ENCODE data around the gene CENATAC. TPM values are rescaled to one million over a fixed set of nuclear protein-coding genes. Genes with fewer than 3 reads are reported as not detected.

The CENATAC gene
- total and polyA plus RNA-seq, 2 donors (not counting 1 experiment from before 2014, with no cell fraction given): 50.1 to 122 TPM

- Histone ChIP-seq H3K4me3 (ENCODE audit: control extremely low read depth in 1 of 5, extremely low read depth in 1 of 5, insufficient read depth in 1 of 5, low read depth in 2 of 5, low read length in 4 of 5) (no peak overlapping the region), H3K27ac (ENCODE audit: low read length in 2 of 2) (no peak overlapping the region), H3K9me3 (ENCODE audit: control extremely low read depth in 1 of 3, control insufficient read depth in 2 of 3, insufficient read depth in 1 of 3, low read length in 2 of 3) (no peaks in the 10 kb centered on the region), H4K20me1 (ENCODE audit: control insufficient read depth, insufficient read depth, low read length, poor library complexity, severe bottlenecking) (no peaks in the 10 kb centered on the region), H3K9ac (ENCODE audit: low read length) (no peak overlapping the region), H3K79me2 (ENCODE audit: control insufficient read depth, insufficient read depth, low read length) (no peaks in the 10 kb centered on the region), H3K27me3 (replicated peaks in 1 of 4; ENCODE audit: control extremely low read depth in 1 of 4, control insufficient read depth in 3 of 4, insufficient read depth in 4 of 4, low read length in 3 of 4) (peaks cover 0 to 34% (median 4%) of the 10 kb centered on the region in 4 experiments), H3K36me3 (replicated peaks in 1 of 2; ENCODE audit: control extremely low read depth in 1 of 2, control insufficient read depth in 1 of 2, extremely low read depth in 1 of 2, insufficient read depth in 2 of 2, low read length in 1 of 2) (no peaks in the 10 kb centered on the region), H3K4me1 (ENCODE audit: control insufficient read depth in 2 of 2, insufficient read depth in 2 of 2, low read length in 2 of 2) (no peaks in the 10 kb centered on the region), H2AFZ (ENCODE audit: insufficient read depth, low read depth, low read length, poor library complexity, severe bottlenecking) (no peak overlapping the region), H3K4me2 (replicated peaks; ENCODE audit: low read depth, low read length, poor library complexity, severe bottlenecking) (no peak overlapping the region)
- intact Hi-C loops (cut with micrococcal nuclease): no loop called here
- DNase-seq (no peak), ATAC-seq (ENCODE audit: low read depth) (no peak)
- Mint-ChIP-seq H3K4me1 (no peaks in the 10 kb centered on the region), H3K4me3 (no peak overlapping the region), H3K27me3 (peaks cover 43% of the 10 kb centered on the region), H3K27ac (no peak overlapping the region), H3K9me3 (ENCODE audit: insufficient read depth) (peaks cover 2% of the 10 kb centered on the region)
- CTCF ChIA-PET: no interaction called here
- no peak for TF ChIP-seq CTCF (IDR thresholded peaks at IDR 0.05)
- no peak for TF ChIP-seq EZH2 (IDR thresholded peaks at IDR 0.05; ENCODE audit: borderline replicate concordance, insufficient read depth, low read depth, low read length, poor library complexity, severe bottlenecking)
- POLR2A ChIA-PET: no interaction called here
- 95% methylated on average over 11 of the region's 15 CpGs for WGBS (ENCODE audit: insufficient coverage)
These were observed 21.9 kb upstream of the CENATAC start for GRCh38 chr11:118975771-118976709.

GRCh38 chr11:118979434-118979833 lies 18.5 kb upstream of the CENATAC start:
- no peak overlapping the region for H3K4me3 ChIP-seq (ENCODE audit: control extremely low read depth in 1 of 5, extremely low read depth in 1 of 5, insufficient read depth in 1 of 5, low read depth in 2 of 5, low read length in 4 of 5)
- peaks cover 33% of the 10 kb centered on the region for H3K27me3 Mint-ChIP-seq
- H3K27me3 ChIP-seq (replicated peaks in 1 of 4; ENCODE audit: control extremely low read depth in 1 of 4, control insufficient read depth in 3 of 4, insufficient read depth in 4 of 4, low read length in 3 of 4): peaks cover 0 to 27% (median 4%) of the 10 kb centered on the region in 4 experiments
- no peak overlapping the region for H3K27ac Mint-ChIP-seq
- H3K79me2 ChIP-seq (ENCODE audit: control insufficient read depth, insufficient read depth, low read length): no peaks in the 10 kb centered on the region
- no peaks in the 10 kb centered on the region for H3K4me1 Mint-ChIP-seq
- H3K36me3 ChIP-seq (replicated peaks in 1 of 2; ENCODE audit: control extremely low read depth in 1 of 2, control insufficient read depth in 1 of 2, extremely low read depth in 1 of 2, insufficient read depth in 2 of 2, low read length in 1 of 2): no peaks in the 10 kb centered on the region
- WGBS (ENCODE audit: insufficient coverage): 2% methylated on average over 5 of the region's 9 CpGs
- no peaks in the 10 kb centered on the region for H4K20me1 ChIP-seq (ENCODE audit: control insufficient read depth, insufficient read depth, low read length, poor library complexity, severe bottlenecking)
- no peaks in the 10 kb centered on the region for H3K9me3 ChIP-seq (ENCODE audit: control extremely low read depth in 1 of 3, control insufficient read depth in 2 of 3, insufficient read depth in 1 of 3, low read length in 2 of 3)
- no peak overlapping the region for H3K4me3 Mint-ChIP-seq
- no peak overlapping the region for H3K4me2 ChIP-seq (replicated peaks; ENCODE audit: low read depth, low read length, poor library complexity, severe bottlenecking)
- no peak overlapping the region for H2AFZ ChIP-seq (ENCODE audit: insufficient read depth, low read depth, low read length, poor library complexity, severe bottlenecking)
- ChIA-PET CTCF (interaction anchor here (0.5 kb wide), 1 partner anchor 1874 kb away, joined by 3 read pairs; no protein-coding TSS in a partner anchor), POLR2A (no interaction called here)
- intact Hi-C loops (cut with micrococcal nuclease): no loop called here
- no peaks in the 10 kb centered on the region for H3K4me1 ChIP-seq (ENCODE audit: control insufficient read depth in 2 of 2, insufficient read depth in 2 of 2, low read length in 2 of 2)
- ATAC-seq (ENCODE audit: low read depth): no peak
- no peak overlapping the region for H3K9ac ChIP-seq (ENCODE audit: low read length)
- DNase-seq: no peak
- no peak for TF ChIP-seq EZH2 (IDR thresholded peaks at IDR 0.05; ENCODE audit: borderline replicate concordance, insufficient read depth, low read depth, low read length, poor library complexity, severe bottlenecking)
- TF ChIP-seq CTCF (IDR thresholded peaks at IDR 0.05): no peak
- H3K27ac ChIP-seq (ENCODE audit: low read length in 2 of 2): no peak overlapping the region
- H3K9me3 Mint-ChIP-seq (ENCODE audit: insufficient read depth): no peaks in the 10 kb centered on the region

All from B cell (primary cell).